GM21528 (cell line): ENCODE measurements around the gene IP6K3.

Source experiments
- ATAC-seq: cut with Tn5 transposase; IDR thresholded peaks from one replicate; pipeline ENCODE4 v1.9.1; 2021; ENCODE audit warnings: mild to moderate bottlenecking, moderate library complexity; ENCODE audit not compliant: unreplicated experiment, low FRiP score

IP6K3 gene

GRCh38 chr6:33709605-33710295 lies 37.0 kb downstream of the IP6K3 start:
- ATAC-seq = no peak

DNA sequence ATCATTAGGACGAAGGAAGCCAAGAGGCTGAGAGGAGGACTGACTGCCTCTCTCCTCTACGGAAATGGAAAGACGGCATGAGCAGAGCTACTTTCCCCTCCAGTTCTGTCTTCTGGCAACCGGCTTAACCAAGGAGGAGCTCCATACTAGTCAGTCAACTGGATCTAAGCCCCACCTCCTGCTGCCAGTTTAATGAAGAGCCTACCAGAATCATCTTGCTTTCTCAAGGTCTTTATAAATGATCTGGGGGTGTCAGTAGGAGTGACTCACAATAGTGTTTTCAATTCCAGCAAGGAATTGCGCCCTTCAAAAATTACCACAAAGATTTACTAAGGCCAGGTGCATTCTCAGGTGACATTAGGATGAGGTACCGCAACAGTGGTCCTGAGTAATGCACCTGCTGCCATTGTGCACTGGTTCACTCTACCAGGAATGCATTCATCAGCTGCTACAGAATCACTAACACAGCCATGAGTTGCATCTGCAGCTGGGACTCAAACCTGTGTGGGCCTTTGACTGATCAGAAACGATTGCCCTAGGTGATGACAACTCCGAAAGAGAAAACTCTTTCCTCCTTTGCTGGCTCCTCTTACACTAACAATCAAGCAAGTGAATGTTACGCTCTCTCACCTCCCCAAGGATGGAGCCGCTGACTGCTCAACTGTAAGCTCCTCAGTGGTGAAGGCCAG lies 38.0 kb downstream of the IP6K3 start:
- ATAC-seq = no peak

DNA sequence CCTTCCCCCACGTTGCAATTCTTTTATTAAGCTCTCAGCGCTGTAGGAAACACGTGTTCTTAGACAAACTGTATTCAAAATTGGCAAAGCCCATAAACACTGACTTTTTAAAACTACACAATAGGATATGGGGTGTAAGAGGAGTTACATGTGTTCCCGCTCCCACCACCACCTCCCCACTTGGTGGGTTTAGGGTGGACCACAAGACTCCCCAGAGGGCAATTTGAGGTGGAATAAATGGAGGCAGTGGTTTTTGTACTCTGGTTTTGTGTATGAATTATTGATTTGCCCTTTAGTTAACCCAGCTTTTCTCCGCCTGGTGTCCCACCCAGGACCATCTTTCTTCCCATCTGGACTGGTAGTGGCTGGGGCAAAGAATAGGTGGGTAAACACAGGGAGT lies 38.9 kb downstream of the IP6K3 start:
- no peak for ATAC-seq

DNA sequence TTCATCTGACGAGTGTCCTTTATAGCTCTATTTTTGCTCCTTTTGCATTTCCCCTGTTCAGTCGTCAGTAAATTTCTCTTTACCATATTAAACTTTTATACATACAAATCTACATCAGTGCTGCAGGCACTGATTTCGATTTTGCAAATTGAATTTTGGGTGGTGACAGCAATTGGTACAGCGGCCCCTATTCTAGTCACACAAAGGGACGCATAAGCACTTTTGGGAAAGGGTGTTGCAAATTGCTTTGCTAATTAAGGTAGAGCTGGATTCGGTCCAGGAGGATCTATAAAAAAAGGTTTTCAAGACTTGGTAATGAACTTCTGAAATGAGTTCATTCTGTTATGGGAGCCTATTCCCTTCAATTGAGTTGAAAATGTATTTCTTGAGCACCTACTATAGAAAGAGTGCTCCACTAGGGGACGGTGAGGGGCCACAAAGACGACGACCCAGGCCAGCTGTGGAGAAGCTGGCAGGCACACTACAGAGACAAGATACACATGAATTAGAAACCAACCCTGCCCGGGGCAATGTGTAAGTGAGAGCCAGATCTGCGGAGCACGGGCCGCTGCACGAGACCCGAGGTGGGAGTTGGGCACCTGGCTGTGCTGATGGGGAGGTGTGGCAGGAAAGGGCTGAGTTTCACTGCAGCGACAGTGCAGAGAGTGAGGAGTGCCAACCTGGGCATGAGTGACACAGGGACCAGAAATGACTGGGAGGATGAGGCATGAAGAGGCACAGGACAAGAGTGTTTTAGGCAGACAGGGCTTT lies 40.6 kb downstream of the IP6K3 start:
- no peak for ATAC-seq

DNA sequence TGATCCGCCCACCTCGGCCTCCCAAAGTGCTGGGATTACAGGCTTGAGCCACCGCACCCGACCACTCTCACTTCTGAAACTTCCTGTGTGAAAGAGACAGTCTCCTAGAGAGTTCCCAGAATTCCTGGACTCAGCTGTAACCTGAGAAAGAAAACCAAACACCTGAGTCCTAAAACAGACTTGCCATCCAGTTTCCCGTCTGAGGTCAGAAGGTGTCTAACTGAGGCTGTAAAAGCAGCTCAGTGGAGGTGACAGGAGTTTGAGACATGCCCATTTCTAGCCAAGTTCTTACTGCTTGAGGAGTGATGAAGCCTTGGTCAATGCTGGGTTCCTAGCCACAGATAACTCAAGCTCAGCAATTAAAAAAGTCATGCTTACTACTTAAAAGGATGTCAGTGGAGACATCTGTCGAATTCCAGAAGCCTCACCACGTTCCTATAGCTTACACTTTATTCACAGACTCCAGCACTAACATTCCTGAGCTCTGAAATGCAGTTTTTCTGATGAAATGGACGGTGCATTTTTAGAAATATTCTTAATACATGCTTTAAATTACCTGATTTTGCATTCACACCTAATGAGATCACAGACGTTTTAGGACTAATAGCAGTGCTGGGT lies 41.3 kb downstream of the IP6K3 start:
- no peak for ATAC-seq

DNA sequence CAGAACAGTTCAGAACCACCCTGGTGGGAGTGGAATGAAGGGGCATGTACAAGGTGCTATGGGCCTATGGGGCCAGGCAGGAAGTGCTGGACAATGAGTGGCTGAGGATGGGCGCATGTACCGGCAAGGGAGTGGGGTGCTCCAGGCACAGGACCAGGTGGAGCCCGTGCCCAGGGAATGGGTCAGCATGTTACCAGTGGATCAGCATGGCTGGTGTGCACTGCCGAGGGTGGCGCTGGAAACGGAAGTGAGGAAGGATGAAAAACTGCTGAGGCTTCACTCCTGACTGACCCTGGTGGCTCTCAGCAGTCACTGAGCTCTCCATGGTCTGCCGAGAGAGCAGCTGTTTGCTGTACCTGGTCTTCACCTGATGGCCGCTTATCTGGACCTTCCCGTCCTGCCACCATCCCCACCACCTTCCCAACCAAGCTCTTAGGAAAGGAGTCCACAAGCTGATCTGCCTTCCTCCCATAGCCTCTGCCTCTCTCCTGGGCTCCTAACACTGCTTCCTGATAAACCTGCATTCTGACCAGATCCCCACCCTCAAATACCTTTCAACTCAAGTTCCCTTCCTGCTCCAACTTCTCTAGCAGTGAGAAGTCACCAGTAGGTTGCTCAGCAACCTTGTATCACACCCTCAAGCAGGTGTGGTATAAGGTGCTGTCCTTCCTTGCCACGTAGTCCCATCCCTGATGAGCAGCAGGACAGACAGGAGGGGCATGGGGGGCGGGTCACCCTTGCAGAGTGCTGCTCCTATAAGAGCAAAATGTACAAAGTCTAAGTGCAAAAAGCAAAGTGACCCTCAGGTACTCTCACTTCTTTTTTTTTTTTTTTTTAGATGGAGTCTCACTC lies 42.3 kb downstream of the IP6K3 start:
- ATAC-seq = no peak

DNA sequence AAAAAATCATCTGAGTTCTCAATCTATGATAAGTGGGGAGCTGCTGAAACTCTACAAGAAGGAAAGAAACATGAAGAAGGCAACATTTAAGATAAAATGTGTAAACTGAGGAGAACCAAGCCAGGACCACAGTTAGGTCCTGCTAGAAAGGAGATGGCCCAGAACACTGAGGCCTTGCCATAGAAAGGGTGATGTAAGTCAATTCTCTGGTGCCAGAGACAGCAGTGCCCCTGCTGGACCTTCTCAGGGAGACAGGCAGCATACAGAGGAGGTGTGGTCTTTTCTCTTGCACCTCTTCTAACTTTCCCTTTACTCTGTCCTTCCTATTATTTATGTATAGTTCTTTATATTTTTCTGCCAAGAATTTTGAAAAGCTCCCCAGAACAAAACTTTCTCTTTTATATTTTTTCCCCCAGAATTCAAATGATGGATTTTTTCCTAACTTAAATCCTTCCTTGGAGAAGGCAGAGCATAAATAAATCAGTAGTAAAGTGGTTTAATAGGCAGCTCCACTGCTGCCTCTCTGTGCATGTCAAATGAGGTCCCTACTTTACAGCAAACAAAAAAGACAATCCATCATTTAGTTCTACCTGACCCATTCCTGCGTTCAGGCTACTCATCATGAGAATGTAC lies 44.2 kb downstream of the IP6K3 start:
- ATAC-seq = no peak

DNA sequence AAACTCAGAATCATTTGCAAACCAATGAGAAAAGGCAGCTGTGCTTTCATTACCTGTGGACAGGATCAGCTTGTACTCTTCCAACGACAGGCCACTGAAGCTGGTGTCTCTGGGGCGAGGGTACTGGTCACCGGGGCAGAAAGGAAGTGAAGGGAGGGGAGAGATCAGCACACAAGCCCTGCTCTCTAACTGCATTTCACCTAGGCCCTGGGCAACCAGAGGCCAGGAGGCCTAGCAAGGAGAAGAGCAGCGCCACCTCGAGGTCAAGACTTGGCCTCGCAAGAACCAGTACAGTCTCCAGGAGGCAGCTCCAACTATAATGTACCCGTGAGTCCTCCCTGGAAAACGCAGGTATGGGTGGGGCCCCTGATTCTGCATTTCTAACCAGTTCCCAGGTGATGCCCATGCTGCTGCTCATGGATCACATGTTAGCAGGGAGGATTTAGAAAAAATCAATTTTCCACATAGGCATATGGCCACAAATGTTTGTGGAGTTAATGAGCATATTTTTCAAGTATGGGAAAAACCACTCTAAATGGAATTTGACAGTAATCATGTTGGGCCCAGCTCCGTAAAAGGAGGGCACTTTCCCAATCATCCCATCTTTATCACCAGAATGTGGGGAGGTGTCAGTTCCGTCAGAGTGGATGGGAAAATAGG lies 46.2 kb downstream of the IP6K3 start:
- ATAC-seq = no peak

GRCh38 chr6:33699739-33700138 lies 47.0 kb downstream of the IP6K3 start:
- no peak for ATAC-seq

DNA sequence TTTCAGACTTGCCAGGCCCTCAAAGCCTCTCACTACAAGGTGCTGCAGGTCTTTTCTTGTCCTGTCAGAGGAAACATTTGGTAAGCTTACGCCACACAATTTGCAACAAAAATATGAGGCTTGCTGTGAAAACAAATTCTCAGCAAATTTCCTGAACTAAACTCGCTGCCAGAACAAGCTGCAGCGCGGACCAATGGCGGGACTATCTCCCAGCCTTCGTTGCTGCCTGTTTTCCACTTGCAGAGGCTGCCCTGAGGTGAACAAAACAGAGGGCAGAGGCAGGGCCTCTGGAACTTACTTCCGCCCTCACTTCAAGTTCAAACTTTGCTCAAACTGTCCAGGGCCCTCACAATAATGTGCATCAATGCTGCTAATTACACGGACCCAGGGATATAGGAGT lies 47.6 kb downstream of the IP6K3 start:
- no peak for ATAC-seq

- no peak for ATAC-seq
These were observed 48.2 kb downstream of the IP6K3 start for GRCh38 chr6:33698494-33698893.

DNA sequence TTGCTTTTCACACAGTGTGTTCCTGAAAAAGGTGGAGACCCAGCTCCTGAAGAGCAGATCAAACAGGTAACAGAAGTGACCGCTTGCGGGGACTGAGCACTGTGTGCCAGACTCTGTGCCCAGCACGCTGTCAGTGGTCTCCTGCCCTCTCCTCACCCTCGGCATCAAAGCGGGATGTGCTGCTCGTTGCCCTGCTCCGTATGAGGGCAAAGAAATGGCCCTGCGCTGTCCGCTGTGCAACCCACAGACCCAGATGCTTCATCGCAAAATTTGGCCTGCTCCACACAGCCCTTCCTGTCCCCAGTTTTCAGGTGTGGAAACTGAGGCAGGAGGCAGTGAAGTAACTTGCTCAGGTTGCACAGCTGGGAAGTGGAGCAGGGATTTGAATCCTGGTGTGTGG lies 48.9 kb downstream of the IP6K3 start:
- no peak for ATAC-seq

DNA sequence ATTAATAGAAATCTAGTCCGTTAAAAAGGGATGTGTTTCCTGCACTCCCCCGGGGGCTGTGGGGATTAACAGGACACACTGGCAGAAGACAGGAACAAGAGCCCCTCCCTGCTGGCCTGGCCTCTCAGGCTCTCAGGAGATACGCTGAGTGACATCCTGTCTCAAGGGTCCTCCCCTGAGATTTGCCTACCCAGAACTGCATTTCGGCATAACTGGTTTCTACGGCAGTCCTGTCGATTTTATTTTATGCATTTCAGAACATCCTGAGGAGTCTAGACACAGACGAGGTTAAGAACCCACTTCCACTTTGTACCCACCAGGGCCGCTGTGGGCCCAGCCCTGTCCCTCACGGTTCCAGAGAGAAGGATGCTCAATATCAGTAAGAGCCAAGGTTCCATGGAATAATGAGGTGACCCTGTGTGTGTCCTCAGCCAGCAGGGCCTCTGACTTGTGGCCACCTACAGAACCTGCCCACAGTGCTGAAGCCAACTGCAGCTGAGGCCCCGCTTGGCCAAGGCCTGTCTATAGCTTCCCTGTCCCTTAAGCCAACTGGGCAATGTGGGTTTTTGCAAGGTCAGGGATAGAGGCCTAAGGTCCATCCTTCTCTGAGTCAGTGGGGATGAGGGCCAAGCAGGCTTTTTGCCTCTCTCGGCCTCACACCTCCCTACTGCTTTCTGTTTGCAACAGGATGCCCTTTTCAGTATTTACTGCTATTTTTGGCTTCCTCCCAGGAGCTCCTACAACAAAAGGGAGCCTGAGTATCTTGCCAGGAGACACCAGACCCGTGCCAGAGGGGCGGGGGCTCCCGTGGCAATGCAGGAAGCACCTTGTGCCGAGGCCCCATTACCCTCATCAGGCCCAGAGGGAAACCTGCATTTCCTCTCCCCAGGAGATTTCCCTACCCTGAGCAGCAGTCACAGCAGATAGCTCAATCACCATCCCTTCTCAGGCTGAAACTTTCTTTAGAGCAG lies 49.9 kb downstream of the IP6K3 start:
- no peak for ATAC-seq

- no peak for ATAC-seq
These were observed 50.6 kb downstream of the IP6K3 start for GRCh38 chr6:33696076-33696475.

DNA sequence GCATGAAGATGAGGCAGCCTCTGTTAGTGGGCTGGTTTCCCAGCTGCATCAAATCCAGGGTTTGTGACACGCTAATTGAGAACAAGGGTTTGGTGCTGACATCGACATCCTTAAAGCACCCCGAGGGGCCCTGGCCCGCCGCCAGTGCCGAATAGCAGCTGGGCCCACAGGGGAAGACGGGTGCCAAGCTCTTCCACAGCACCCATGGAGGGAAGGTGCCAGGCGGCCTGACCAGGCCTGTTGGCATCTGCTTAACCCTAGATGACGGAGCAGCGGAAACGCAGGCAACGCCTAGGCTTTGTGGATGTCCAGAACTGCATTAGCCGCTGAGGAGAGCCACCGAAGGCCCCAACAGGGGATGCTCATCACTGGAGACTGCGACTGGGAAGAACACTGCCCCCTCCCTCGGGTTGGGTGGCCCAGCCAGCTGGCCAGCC lies 51.2 kb downstream of the IP6K3 start:
- no peak for ATAC-seq

DNA sequence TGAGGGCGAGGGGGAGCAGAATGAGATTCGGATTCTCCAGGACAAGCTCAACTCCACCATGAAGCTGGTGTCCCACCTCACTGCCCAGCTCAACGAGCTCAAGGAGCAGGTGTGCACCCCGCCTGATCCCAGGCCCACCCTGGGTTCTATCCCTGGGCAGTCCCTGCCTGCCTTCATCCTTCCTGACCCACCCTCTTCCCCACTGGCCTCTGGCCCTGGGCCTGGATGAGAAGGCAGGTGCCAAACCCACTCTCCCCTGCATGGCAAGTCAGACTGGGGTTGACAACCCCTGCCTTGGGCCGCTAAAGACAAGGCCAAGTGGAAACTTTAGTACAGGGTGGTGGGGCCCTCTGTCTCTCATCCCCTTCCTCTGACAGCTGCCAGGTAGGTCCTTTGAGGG lies 51.7 kb downstream of the IP6K3 start:
- ATAC-seq = no peak

GRCh38 chr6:33694401-33694931 lies 52.2 kb downstream of the IP6K3 start:
- no peak for ATAC-seq
